Measurements from ENCODE around the gene ETV6. TPM values are rescaled to one million over a fixed set of nuclear protein-coding genes. Genes with fewer than 3 reads are reported as not detected.

The ETV6 gene
- polyA plus RNA-seq, 1 donor (not counting 4 experiments of a cell fraction or from before 2014, with no cell fraction given) = 5.3 TPM

- FAIRE-seq (no peak), DNase-seq (ENCODE audit: low read depth, low spot score) (no peak)
- TF ChIP-seq CTCF (optimal IDR thresholded peaks at IDR 0.05 in 1 of 3, IDR thresholded peaks at IDR 0.05 in 1 of 3, conservative IDR thresholded peaks at IDR 0.05 in 1 of 3; ENCODE audit: extremely low read depth in 1 of 3, insufficient read depth in 2 of 3, low read length in 3 of 3) = no peak
- no peak for TF ChIP-seq EZH2 (IDR thresholded peaks at IDR 0.05; ENCODE audit: low read length)
- Histone ChIP-seq H3K9me1 (ENCODE audit: control insufficient read depth, extremely low read depth, insufficient read depth, low read length) (no peaks in the 10 kb centered on the region), H3K4me3 (ENCODE audit: control insufficient read depth in 2 of 3, extremely low read depth in 1 of 3, insufficient read depth in 2 of 3, low read depth in 1 of 3, low read length in 3 of 3) (no peak overlapping the region), H3K4me1 (ENCODE audit: control insufficient read depth, extremely low read depth, insufficient read depth, low read length) (peaks cover 3% of the 10 kb centered on the region), H3K9me3 (ENCODE audit: control insufficient read depth, low read depth, low read length) (no peaks in the 10 kb centered on the region), H3K79me2 (ENCODE audit: control insufficient read depth, insufficient read depth, low read length) (no peaks in the 10 kb centered on the region), H4K20me1 (ENCODE audit: control insufficient read depth, extremely low read depth, insufficient read depth, low read length) (no peaks in the 10 kb centered on the region), H3K27me3 (ENCODE audit: control insufficient read depth, extremely low read depth, insufficient read depth, low read length) (no peaks in the 10 kb centered on the region), H3K4me2 (ENCODE audit: control insufficient read depth, extremely low read depth, insufficient read depth, low read depth, low read length) (no peak overlapping the region), H3K27ac (ENCODE audit: control insufficient read depth, insufficient read depth, low read length) (no peak overlapping the region), H3K36me3 (ENCODE audit: control insufficient read depth in 2 of 2, extremely low read depth in 1 of 2, insufficient read depth in 2 of 2, low read length in 2 of 2) (peaks cover 0 to 4% of the 10 kb centered on the region in 2 experiments), H2AFZ (ENCODE audit: control insufficient read depth, low read length) (no peak overlapping the region), H3K9ac (ENCODE audit: control insufficient read depth, extremely low read depth, insufficient read depth, low read length) (no peak overlapping the region)
- dilution Hi-C loops (cut with MboI; ENCODE audit: extremely low pct_ligation_motif_present, low sequenced_read_pairs) = no loop called here
Measured at GRCh38 chr12:11893998-11894397, 244.5 kb downstream of the ETV6 start.

GRCh38 chr12:11894890-11895289 is 245.4 kb downstream of the ETV6 start:
- no peaks in the 10 kb centered on the region for H3K9me1 ChIP-seq (ENCODE audit: control insufficient read depth, extremely low read depth, insufficient read depth, low read length)
- no peak overlapping the region for H3K27ac ChIP-seq (ENCODE audit: control insufficient read depth, insufficient read depth, low read length)
- peaks cover 0 to 4% of the 10 kb centered on the region in 2 experiments for H3K36me3 ChIP-seq (ENCODE audit: control insufficient read depth in 2 of 2, extremely low read depth in 1 of 2, insufficient read depth in 2 of 2, low read length in 2 of 2)
- H3K4me1 ChIP-seq (ENCODE audit: control insufficient read depth, extremely low read depth, insufficient read depth, low read length) = peaks cover 3% of the 10 kb centered on the region
- no peaks in the 10 kb centered on the region for H4K20me1 ChIP-seq (ENCODE audit: control insufficient read depth, extremely low read depth, insufficient read depth, low read length)
- H3K9me3 ChIP-seq (ENCODE audit: control insufficient read depth, low read depth, low read length) = no peaks in the 10 kb centered on the region
- FAIRE-seq (no peak), DNase-seq (ENCODE audit: low read depth, low spot score) (no peak)
- H2AFZ ChIP-seq (ENCODE audit: control insufficient read depth, low read length) = no peak overlapping the region
- dilution Hi-C loops (cut with MboI; ENCODE audit: extremely low pct_ligation_motif_present, low sequenced_read_pairs) = no loop called here
- TF ChIP-seq CTCF (optimal IDR thresholded peaks at IDR 0.05 in 1 of 3, IDR thresholded peaks at IDR 0.05 in 1 of 3, conservative IDR thresholded peaks at IDR 0.05 in 1 of 3; ENCODE audit: extremely low read depth in 1 of 3, insufficient read depth in 2 of 3, low read length in 3 of 3) (no peak), EZH2 (IDR thresholded peaks at IDR 0.05; ENCODE audit: low read length) (no peak)
- H3K79me2 ChIP-seq (ENCODE audit: control insufficient read depth, insufficient read depth, low read length) = no peaks in the 10 kb centered on the region
- H3K9ac ChIP-seq (ENCODE audit: control insufficient read depth, extremely low read depth, insufficient read depth, low read length) = no peak overlapping the region
- no peak overlapping the region for H3K4me3 ChIP-seq (ENCODE audit: control insufficient read depth in 2 of 3, extremely low read depth in 1 of 3, insufficient read depth in 2 of 3, low read depth in 1 of 3, low read length in 3 of 3)
- H3K27me3 ChIP-seq (ENCODE audit: control insufficient read depth, extremely low read depth, insufficient read depth, low read length) = no peaks in the 10 kb centered on the region
- no peak overlapping the region for H3K4me2 ChIP-seq (ENCODE audit: control insufficient read depth, extremely low read depth, insufficient read depth, low read depth, low read length)
